NCI-H82 (cell line): ENCODE data around the gene ABHD16B.
"Not testable (repeated sequence)": the region's sequence is repeated elsewhere in the genome, so short reads cannot be mapped to it uniquely, and the experiment has no call there.

Source experiments
- DNase-seq: peaks from one replicate; lab custom pipeline; 2025; lab: John Stamatoyannopoulos, UW

Gene ABHD16B

GRCh38 chr20:63855363-63856097, 5.8 kb upstream of the ABHD16B start:
- DNase-seq = no peak

- no peak for DNase-seq
Observed at GRCh38 chr20:63856098-63856511, 5.2 kb upstream of the ABHD16B start.

DNA sequence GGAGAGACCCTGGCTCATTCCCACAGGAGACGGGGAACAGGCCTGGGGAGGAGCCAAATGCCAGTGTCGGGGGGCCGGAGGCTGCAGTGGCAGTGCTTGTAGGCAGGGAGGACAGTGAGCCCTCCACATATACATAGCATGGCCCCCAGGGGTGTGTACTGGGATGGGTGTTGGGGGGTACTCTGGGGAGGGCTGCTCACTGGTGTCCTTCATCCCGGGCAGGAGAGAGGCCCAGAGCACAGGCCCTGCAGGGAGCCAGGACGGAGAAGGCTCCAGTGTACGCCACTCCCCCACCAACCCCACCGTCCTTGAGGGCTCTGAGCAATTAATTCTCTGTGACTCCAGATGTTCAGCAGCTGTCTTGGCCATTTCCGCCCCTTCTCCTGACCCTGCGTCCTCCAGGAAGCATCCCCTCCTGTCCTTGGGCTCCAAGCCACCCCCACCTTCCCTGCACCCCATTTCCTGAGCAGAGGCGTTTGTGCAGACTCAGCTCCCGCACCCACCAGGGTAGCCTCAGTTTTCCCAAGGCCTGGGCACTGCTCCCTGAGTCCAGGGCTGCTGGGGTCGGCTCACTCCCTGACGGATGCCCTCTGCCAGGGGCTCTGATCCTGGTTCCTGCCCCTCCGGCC, 3.4 kb upstream of the ABHD16B start:
- DNase-seq = no peak

GRCh38 chr20:63858393-63859165, 2.7 kb upstream of the ABHD16B start:
- peak; percentile 44 for DNase-seq

DNA sequence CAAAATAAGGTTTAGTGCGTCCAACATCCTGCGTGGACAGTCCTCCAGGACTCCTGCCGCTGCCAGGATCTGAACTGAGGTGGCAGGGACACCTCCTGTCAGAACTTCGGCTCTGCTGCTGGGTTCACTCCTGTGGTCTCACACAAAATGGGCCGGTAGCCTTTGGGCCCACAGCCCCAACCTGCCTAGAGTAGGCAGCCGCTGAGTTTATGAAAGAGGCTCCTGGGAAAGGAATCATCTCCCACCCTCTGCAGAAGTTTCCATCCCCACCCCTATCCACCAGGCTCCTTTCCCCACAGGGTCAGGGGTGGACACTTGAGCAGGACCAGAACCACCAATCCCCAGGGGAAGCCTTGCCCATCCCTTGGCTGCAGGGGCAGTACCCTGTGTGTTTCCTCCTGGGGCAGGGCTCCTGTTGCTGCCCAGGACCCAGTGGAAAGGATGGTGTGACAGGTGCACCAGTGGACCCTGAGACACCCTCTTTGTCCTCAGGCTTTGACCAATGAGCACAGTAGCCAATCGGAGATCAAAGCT, 2.1 kb upstream of the ABHD16B start:
- DNase-seq = no peak

DNA sequence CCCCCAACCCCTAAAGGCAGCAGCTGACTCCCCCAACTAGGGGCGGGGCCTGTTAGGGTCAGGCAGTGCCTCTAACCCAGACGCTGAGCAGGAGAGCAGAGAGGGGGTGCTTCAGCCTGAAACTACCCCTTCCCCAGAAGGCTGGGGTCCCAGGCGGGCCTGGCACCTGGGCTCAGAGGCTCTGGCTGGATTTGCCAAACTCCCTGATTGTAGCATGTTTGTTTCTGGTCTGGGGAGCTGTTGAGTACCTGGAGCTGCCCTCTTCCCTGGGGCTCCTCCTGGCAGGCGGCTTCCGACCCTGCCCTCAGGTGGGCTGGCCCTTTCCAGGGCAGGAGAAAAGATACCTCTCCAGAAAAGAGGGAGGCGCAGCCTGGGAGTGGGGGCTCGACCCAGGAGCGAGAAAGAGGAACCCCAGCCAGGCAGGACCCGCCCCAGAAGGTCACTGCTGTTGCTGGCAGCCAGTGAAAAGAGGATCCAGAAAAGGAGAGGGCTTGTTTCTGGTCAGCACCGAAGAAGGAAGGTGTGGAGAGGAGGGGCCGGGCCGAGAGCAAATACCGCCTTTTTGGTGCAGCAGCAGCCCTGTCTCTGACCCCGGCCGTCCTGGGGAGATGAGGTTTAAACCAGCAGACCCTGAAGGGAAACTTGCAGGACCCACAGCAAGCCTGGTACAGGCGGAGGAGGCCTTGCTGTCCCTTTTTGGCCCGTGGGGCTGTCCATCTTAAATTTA, 810 bp upstream of the ABHD16B start:
- DNase-seq = no peak

- no peak for DNase-seq
Observed at GRCh38 chr20:63861981-63862901, 943 bp downstream of the ABHD16B start.

DNA sequence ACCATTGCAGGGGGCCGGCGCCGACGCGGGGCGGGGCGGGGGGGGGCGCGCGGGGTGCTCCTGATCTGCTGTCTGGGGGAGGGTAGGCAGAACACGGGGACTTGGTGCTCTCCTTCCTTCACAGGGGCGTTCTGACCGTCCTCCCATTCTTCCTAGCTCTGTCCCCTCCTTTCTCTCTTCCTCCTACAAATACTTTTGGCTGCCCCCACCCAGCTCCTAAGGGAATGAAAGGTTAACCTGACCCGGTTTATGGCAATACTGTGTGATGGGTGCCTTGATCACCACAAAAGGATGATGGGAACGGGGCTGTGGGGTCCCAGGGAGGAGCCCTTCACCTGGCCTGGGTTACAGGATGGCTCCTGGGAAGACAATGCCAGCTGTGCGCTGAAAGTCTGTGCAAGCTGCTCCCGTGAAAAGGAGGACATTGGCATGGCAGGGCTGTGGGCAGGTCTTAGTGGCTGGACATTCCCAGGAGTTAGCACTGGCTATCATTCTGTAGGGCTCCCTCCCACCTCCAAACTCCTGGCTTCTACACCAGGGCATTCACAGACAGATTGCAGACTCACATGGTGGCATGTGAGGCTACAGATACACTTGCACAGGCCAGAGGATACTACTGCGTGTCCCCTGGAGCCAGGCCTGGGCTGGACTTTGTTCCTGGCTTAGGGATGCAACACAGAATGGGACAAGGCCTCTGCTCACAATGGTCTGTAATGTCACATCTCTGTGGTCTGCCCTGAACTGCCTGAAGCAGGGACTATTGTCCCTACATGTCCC, 1.9 kb downstream of the ABHD16B start:
- DNase-seq = no peak

DNA sequence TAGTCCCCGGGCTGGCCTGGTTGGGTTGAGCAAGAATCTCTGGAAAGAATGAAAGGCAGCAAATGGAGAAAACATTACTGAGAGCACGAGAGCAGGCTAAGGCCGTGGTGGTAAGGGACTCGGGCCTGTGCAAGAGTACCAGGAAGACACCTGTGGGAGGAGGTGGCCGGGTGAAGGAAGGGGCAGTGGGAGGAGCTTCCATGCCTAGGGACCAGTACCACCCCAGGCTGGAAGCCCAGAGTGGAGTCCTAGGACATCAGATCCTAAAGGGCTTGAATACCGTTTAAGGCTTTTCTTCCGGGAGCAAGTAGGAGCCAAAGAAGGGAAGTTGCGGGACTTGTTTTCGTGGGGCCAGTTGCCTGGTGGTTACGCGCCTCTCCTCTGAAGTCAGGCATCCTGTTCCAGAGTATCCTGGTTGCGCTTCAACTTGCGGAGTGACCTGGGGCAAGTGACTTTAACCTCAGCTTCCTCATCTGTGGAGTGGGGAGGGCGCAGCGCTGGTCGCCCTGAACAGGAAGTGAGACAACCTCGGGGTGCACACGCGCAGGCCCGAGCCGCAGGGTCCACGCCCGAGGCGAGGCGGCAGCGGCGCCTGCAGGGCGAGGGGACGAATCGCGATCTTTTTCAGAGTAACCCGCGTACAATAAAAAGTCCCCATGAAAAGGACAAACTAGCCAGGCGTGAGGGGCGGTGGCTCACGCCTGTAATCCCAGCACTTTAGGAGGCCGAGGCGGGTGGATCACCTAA, 2.7 kb downstream of the ABHD16B start:
- peak; percentile 69 for DNase-seq

DNA sequence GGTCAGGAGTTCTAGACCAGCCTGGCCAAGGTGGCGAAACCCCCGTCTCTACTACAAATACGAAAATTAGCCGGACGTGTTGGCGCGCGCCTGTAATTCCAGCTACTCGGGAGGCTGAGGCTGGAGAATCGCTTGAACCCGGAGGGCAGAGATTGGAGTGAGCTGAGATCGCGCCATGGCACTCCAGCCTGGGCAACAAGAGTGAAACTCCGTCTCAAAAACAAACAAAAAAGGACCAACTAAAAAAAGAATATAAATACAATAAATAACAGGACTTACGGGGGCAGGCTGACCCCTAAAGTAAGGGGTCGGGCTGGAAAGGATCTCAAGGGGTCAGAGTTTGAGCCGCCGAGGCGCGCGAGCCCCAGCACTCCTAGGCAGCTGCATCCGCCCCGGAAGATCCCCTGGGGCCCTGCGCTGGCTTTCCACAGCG, 3.3 kb downstream of the ABHD16B start:
- no peak for DNase-seq

DNA sequence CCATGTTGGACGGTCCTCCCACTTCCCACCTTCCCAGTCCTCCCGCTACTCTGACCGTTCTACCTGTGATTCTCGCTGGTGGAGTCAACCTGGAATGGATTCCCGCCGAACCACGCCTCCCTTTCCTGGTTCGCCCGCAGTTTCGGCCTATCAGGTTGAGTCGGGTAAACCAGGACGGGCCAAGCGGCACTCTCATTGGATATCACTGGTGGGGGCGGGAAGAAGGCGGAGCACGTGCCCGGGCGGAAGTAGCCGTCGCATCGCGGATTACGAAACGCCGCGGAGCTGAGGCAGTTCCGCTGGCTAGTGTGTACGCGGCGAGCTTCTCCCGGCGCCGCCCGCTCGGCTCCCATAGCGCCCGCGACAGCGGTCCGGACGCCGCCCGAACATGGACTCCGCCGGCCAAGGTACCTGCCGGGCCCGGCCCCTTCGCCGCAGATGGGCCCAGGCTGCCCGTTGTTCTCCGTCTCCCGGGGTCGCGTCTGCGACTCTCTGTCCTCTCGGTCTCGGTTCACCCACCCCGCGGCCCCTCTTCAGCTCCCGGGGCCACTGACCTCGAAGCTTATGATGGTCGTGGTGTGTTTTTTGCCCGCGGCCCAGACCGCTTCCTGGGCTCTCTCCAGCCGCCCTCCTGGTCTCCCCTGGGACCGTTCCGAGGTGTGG, 3.8 kb downstream of the ABHD16B start, which contains the start of gene TPD52L2:
Gene TPD52L2, plus strand, starts transcription at position 293 of the 663 bp plus-strand sequence. Its CDS starts 96 bp downstream, at position 389.
- peak; percentile 100 for DNase-seq

DNA sequence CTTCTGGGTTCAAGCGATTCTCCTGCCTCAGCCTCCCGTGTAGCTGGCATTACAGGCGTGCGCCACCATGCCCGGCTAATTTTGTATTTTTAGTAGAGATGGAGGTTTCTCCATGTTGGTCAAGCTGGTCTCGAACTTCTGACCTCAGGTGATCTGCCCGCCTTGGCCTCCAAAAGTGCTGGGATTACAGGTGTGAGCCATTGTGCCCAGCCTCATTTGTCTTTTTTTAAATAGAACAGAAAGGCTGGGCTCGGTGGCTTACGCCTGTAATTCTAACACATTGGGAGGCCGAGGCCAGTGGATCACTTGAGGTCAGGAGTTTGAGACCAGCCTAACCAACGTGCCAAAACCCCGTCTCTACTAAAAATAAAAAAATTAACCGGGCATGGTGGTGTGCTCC, 5.7 kb downstream of the ABHD16B start:
- not testable (repeated sequence) for DNase-seq

DNA sequence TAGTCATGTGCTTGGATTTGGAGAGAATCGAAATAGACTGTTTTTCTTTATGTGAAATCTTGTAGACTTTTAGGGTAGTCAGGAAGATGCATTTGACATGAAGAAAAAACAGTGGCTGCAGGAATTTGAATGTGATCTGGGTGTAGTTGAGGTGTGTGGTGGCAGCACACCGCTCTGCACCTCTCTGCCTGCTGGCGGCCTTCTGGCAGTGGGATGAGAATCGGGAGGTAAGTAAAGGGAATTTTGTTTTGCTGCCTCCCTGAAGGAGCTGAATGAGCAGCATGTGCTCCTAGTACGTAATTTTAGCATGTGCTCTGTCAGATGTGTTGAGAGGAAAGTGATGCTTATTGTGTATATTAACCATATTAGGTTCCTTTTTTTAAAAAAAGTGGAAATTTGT, 7.0 kb downstream of the ABHD16B start:
- DNase-seq = no peak

GRCh38 chr20:63873477-63873971, 12.2 kb downstream of the ABHD16B start:
- DNase-seq = no peak

DNA sequence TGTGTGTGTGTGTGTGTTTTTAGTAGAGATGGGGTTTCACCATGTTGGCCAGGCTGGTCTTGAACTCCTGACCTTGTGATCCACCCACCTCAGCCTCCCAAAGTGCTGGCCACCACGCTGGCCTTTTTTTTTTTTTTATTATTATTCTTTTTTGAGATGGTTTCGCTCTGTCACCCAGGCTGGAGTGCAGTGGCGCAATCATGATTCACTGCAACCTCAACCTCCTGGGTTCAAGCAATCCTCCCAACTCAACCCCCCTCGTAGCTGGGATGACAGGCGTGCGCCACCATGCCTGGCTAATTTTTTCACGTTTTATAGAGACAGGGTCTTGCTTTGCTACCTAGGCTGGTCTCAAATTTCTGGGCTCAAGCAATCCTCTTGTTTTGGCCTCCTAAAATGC, 12.9 kb downstream of the ABHD16B start:
- DNase-seq = not testable (repeated sequence)

DNA sequence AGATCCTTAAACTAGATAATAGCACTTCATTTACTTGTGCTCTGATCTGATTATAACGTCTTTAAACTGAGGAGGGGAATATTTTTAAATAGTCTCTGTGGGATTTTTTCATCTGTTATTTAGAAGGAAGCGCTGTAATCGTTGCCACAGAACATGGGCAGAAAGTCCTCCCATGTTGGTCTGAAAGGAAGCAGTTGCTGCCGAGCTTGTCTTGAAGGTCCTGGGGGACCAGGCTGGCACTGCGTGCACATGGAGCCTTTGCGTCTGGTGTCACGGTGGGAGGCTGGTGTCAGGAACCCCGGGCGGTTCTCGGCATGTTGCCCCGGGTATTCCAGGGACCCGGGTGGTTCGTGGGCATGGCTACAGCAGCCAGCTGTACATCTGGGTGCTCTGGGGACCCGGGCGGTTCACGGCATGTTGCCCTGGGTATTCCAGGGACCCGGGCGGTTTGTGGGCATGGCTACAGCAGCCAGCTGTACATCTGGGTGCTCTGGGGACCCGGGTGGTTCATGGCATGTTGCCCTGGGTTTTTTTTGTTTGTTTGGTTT, 15.3 kb downstream of the ABHD16B start:
- DNase-seq = no peak

DNA sequence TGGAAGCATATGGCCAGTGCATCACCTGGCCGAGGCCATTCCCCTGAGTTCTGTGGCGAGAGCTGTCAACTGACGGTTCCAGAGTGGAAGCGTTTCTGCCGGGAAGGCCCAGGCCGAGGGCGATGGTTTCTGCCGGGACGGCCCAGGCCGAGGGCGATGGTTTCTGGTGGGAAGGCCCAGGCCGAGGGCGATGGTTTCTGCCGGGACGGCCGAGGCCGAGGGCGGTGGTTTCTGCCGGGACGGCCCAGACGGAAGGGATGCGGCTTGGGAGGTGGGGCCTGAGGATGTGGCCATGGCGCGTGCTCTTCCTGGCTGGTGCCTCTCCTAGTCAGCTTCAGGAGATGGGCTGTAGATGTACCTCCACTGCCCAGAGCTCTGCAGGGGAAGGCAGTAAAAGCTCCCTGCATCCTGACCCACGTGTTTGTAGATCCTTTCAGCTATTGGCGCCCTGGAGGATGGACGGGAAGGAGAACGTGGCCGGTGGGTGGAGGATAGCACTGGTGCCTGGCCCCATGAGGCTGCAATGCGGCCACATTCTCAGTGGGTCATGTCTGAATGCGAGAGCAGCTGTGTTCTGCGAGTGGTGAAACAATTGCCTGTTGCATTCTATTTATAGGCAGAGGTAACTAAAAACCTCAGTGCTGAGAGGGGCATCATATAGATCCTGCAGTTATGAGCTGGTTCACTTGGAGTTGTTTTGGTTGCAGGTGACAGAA, 16.6 kb downstream of the ABHD16B start:
- no peak for DNase-seq
